CD14-positive monocyte (primary cell): ENCODE measurements around the gene ZNF212. TPM values are rescaled to one million over a fixed set of nuclear protein-coding genes. Genes with fewer than 3 reads are reported as not detected.

Source experiments
- DNase-seq, 3 donors: peaks; one replicate each; pipeline ENCODE4 v3.0.0-alpha.2; 2011 to 2022
- H2AFZ ChIP-seq: 2 replicates; pipeline ENCODE4 v1.6.0; 2012; ENCODE audit warnings: mild to moderate bottlenecking, low read depth, low read length, inconsistent platforms; ENCODE audit not compliant: insufficient read depth, poor library complexity, severe bottlenecking
- H3K27ac ChIP-seq, 2 donors: 1 replicate in 1 of 2; 2 replicates in 1 of 2; pipeline ENCODE4 v1.5.1; 2012 to 2013; ENCODE audit warnings: low read length in 2 of 2, control low read depth in 1 of 2, inconsistent platforms in 1 of 2, low read depth in 1 of 2, mild to moderate bottlenecking in 1 of 2
- H3K27me3 ChIP-seq, 2 donors: one replicate each; pipeline versions ENCODE4 v1.6.0 to v1.6.1; 2011 to 2013; ENCODE audit warnings: low read length in 2 of 2; ENCODE audit not compliant: control insufficient read depth in 2 of 2, insufficient read depth in 2 of 2
- H3K36me3 ChIP-seq, 2 donors: replicated peaks in 1 of 2; 1 replicate in 1 of 2; 2 replicates in 1 of 2; pipeline versions ENCODE4 v1.5.1 to v1.6.1; 2012 to 2013; ENCODE audit warnings: low read length in 2 of 2, control low read depth in 1 of 2, inconsistent platforms in 1 of 2, mild to moderate bottlenecking in 1 of 2; ENCODE audit not compliant: insufficient read depth in 2 of 2, control insufficient read depth in 1 of 2
- H3K4me1 ChIP-seq, 2 donors: 1 replicate in 1 of 2; 2 replicates in 1 of 2; pipeline versions ENCODE4 v1.5.1 to v1.6.1; 2012 to 2013; ENCODE audit warnings: low read length in 2 of 2, control low read depth in 1 of 2, inconsistent platforms in 1 of 2, mild to moderate bottlenecking in 1 of 2, moderate library complexity in 1 of 2; ENCODE audit not compliant: insufficient read depth in 2 of 2, control insufficient read depth in 1 of 2
- H3K4me2 ChIP-seq: replicated peaks from 2 replicates; pipeline ENCODE3; 2012; ENCODE audit warnings: low read length, moderate library complexity, mild to moderate bottlenecking; ENCODE audit not compliant: poor library complexity, severe bottlenecking; ENCODE audit errors: extremely low read depth
- H3K4me3 ChIP-seq, 3 experiments: fragments of 200-600 bp in 1 of 3; sonication (generic) in 1 of 3; replicated peaks in 1 of 3; 1 replicate in 2 of 3; 2 replicates in 1 of 3; pipeline ENCODE4 v1.5.1; 2011 to 2013; ENCODE audit warnings: low read length in 3 of 3, mild to moderate bottlenecking in 3 of 3, control low read depth in 2 of 3, low read depth in 2 of 3, inconsistent platforms in 1 of 3, moderate library complexity in 1 of 3
- H3K79me2 ChIP-seq: 2 replicates; pipeline ENCODE4 v1.6.0; 2012; ENCODE audit warnings: mild to moderate bottlenecking, control low read depth, inconsistent platforms, low read length, moderate library complexity; ENCODE audit not compliant: insufficient read depth
- H3K9ac ChIP-seq: 2 replicates; pipeline ENCODE4 v1.6.0; 2017; ENCODE audit warnings: low read length, mild to moderate bottlenecking; ENCODE audit not compliant: insufficient read depth, poor library complexity, severe bottlenecking
- H3K9me3 ChIP-seq, 2 donors: replicated peaks in 1 of 2; 1 replicate in 1 of 2; 2 replicates in 1 of 2; pipeline versions ENCODE4 v1.5.1 to v1.6.1; 2012 to 2013; ENCODE audit warnings: low read length in 2 of 2, control low read depth in 1 of 2; ENCODE audit not compliant: control insufficient read depth in 1 of 2, insufficient read depth in 1 of 2
- H4K20me1 ChIP-seq: 2 replicates; pipeline ENCODE4 v1.6.0; 2012; ENCODE audit warnings: mild to moderate bottlenecking, low read length, control low read depth, moderate library complexity; ENCODE audit not compliant: insufficient read depth
- H3K27ac Mint-ChIP-seq, 7 donors: one replicate each; pipeline ENCODE4 v1.8.0; 2020; ENCODE audit warnings: mild to moderate bottlenecking in 7 of 7, mixed read lengths in 7 of 7, moderate library complexity in 6 of 7, inconsistent platforms in 2 of 7
- H3K27me3 Mint-ChIP-seq, 3 donors: one replicate each; pipeline ENCODE4 v1.8.0; 2021 to 2022; ENCODE audit warnings: low read depth in 3 of 3, mild to moderate bottlenecking in 3 of 3, mixed read lengths in 3 of 3, moderate library complexity in 3 of 3, inconsistent platforms in 1 of 3
- H3K36me3 Mint-ChIP-seq, 2 donors: one replicate each; pipeline ENCODE4 v1.8.0; 2020; ENCODE audit warnings: mixed read lengths in 2 of 2, inconsistent platforms in 1 of 2, mild to moderate bottlenecking in 1 of 2
- H3K4me1 Mint-ChIP-seq: one replicate; pipeline ENCODE4 v1.8.0; 2020; ENCODE audit warnings: mild to moderate bottlenecking, mixed read lengths
- H3K4me3 Mint-ChIP-seq, 2 donors: one replicate each; pipeline ENCODE4 v1.8.0; 2020; ENCODE audit warnings: mild to moderate bottlenecking in 2 of 2, mixed read lengths in 2 of 2, moderate library complexity in 1 of 2
- H3K9me3 Mint-ChIP-seq, 7 donors: one replicate each; pipeline ENCODE4 v1.8.0; 2020 to 2022; ENCODE audit warnings: mixed read lengths in 7 of 7, mild to moderate bottlenecking in 6 of 7, moderate library complexity in 6 of 7, inconsistent platforms in 2 of 7
- CTCF ChIP-seq: fragments of 200-600 bp; IDR thresholded peaks from one replicate; pipeline ENCODE4 v1.8.0; 2022; ENCODE audit warnings: antibody characterized with exemption, mild to moderate bottlenecking
- WGBS: methylation state at CpG from one replicate; pipeline ENCODE4 v1.1.5; 2013; ENCODE audit warnings: missing lambda C conversion rate; ENCODE audit not compliant: insufficient coverage; 5-methylcytosine and 5-hydroxymethylcytosine counted together
- intact Hi-C, 2 donors: fragments of 100-400 bp; cut with micrococcal nuclease; formaldehyde crosslinking; loops; one replicate each; pipeline versions ENCODE4 v1.15.0 to v1.15.1; 2023
- polyA plus RNA-seq, 3 donors: library from polyadenylated mRNA; depleted of rRNA in 1 of 3; unstranded in 2 of 3; stranded (reverse) in 1 of 3; fragments of 300-500 nt in 2 of 3; fragments of >200 nt in 1 of 3; fragmentation: Illumina TruSeq in 2 of 3; gene quantifications; 1 replicate in 2 of 3; 2 replicates in 1 of 3; pipeline ENCODE4 v1.2.3, GENCODE V29; 2012 to 2021
- small RNA-seq: library from RNA; depleted of rRNA; stranded (forward); fragments of <200 nt; gene quantifications from one replicate; pipeline ENCODE3, GENCODE V24; 2012; ENCODE audit warnings: low read depth; ENCODE audit not compliant: insufficient read length

Gene ZNF212
- polyA plus RNA-seq, 3 donors = 1.6 to 5.9 (median 2.3) TPM

- no peaks in the 10 kb centered on the region for H3K4me1 Mint-ChIP-seq
- Histone ChIP-seq H3K79me2 (no peaks in the 10 kb centered on the region), H3K9ac (no peak overlapping the region), H3K4me1 (no peaks in the 10 kb centered on the region), H3K9me3 (peaks cover 0 to 8% of the 10 kb centered on the region in 2 donors), H3K4me3 (no peak overlapping the region), H3K27ac (no peak overlapping the region), H3K36me3 (no peaks in the 10 kb centered on the region), H3K27me3 (no peaks in the 10 kb centered on the region), H3K4me2 (no peak overlapping the region), H2AFZ (no peak overlapping the region), H4K20me1 (no peaks in the 10 kb centered on the region)
- H3K4me3 Mint-ChIP-seq = no peak overlapping the region
- 100% methylated on average over 1 of the region's 2 CpGs for WGBS
- H3K9me3 Mint-ChIP-seq = peaks cover 5 to 14% (median 8%) of the 10 kb centered on the region in 7 donors
- intact Hi-C loops = no loop called here
- no peak for TF ChIP-seq CTCF
- H3K27me3 Mint-ChIP-seq = peaks cover 0 to 13% (median 5%) of the 10 kb centered on the region in 3 donors
- no peak overlapping the region for H3K27ac Mint-ChIP-seq
- no peak for DNase-seq
- no peaks in the 10 kb centered on the region for H3K36me3 Mint-ChIP-seq
These were observed 63.4 kb downstream of the ZNF212 start for GRCh38 chr7:149302865-149303264.

DNA sequence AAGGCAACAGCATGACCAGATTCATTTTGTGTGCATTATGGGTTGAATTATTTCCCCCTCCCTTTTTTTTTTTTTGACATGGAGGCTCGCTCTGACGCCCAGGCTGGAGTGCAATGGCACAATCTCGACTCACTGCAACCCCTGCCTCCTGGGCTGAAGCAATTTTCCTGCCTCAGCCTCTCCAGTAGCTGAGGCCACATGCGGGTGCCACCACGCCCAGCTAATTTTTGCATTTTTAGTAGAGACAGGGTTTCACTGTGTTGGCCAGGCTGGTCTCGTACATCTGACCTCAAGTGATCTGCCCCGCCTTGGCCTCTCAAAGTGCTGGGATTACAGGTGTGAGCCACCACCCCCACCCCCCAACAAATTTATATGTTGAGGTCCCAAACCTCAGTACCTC lies 64.6 kb downstream of the ZNF212 start:
- no peak overlapping the region for H3K4me3 ChIP-seq
- H3K9me3 ChIP-seq = no peaks in the 10 kb centered on the region
- H3K36me3 ChIP-seq = no peaks in the 10 kb centered on the region
- intact Hi-C loops = no loop called here
- 100% methylated on average over 1 of the region's 7 CpGs for WGBS
- H3K27ac ChIP-seq = no peak overlapping the region
- no peak for DNase-seq
- no peaks in the 10 kb centered on the region for H3K79me2 ChIP-seq
- peaks cover 0 to 7% (median 1%) of the 10 kb centered on the region in 7 donors for H3K9me3 Mint-ChIP-seq
- no peak overlapping the region for H3K9ac ChIP-seq
- no peak overlapping the region for H3K27ac Mint-ChIP-seq
- H2AFZ ChIP-seq = no peak overlapping the region
- no peaks in the 10 kb centered on the region for H3K27me3 ChIP-seq
- H3K4me3 Mint-ChIP-seq = no peak overlapping the region
- H3K36me3 Mint-ChIP-seq = no peaks in the 10 kb centered on the region
- no peaks in the 10 kb centered on the region for H3K4me1 Mint-ChIP-seq
- no peaks in the 10 kb centered on the region for H3K4me1 ChIP-seq
- TF ChIP-seq CTCF = no peak
- no peaks in the 10 kb centered on the region for H4K20me1 ChIP-seq
- H3K4me2 ChIP-seq = no peak overlapping the region
- H3K27me3 Mint-ChIP-seq = peaks cover 0 to 11% (median 3%) of the 10 kb centered on the region in 3 donors

Small RNA genes within 50 kb of the gene (small RNA-seq; reads per million reads assigned to genes)
- gene AC004890.1 = not detected

Other genes starting within 250 kb of the ZNF212 start
- gene PDIA4, start 211.1 kb upstream of the ZNF212 start, polyA plus RNA-seq = 10 to 100 TPM; 36.5 to 51.2 (median 37.0) TPM
- gene ZNF786, start 148.9 kb upstream of the ZNF212 start, polyA plus RNA-seq = 1 to 10 TPM in 2 of 3 donors, under 1 TPM in 1; 0.84 to 2.6 (median 1.2) TPM
- gene ZNF425, start 113.3 kb upstream of the ZNF212 start, polyA plus RNA-seq = under 1 TPM in 2 of 3 donors, not detected in 1; 0.15 to 0.17 TPM
- 1 to 10 TPM; 3.0 to 3.7 (median 3.1) TPM for gene ZNF398, start 92.2 kb upstream of the ZNF212 start, polyA plus RNA-seq
- 1 to 10 TPM in 1 of 3 donors, under 1 TPM in 2; 0.51 to 6.2 (median 0.86) TPM for gene ZNF282, start 44.1 kb upstream of the ZNF212 start, polyA plus RNA-seq
- gene ZNF783, start 22.5 kb downstream of the ZNF212 start, polyA plus RNA-seq = 10 to 100 TPM in 1 of 3 donors, 1 to 10 TPM in 2; 1.2 to 16.7 (median 1.5) TPM
- gene ZNF777, start 221.4 kb downstream of the ZNF212 start, polyA plus RNA-seq = 1 to 10 TPM in 1 of 3 donors, under 1 TPM in 2; 0.13 to 2.0 (median 0.25) TPM